ENCODE results near the gene PANX2.
A peak's percentile ranks its signal among the peaks of the same experiment; 100 is the strongest.

The PANX2 gene

DNA sequence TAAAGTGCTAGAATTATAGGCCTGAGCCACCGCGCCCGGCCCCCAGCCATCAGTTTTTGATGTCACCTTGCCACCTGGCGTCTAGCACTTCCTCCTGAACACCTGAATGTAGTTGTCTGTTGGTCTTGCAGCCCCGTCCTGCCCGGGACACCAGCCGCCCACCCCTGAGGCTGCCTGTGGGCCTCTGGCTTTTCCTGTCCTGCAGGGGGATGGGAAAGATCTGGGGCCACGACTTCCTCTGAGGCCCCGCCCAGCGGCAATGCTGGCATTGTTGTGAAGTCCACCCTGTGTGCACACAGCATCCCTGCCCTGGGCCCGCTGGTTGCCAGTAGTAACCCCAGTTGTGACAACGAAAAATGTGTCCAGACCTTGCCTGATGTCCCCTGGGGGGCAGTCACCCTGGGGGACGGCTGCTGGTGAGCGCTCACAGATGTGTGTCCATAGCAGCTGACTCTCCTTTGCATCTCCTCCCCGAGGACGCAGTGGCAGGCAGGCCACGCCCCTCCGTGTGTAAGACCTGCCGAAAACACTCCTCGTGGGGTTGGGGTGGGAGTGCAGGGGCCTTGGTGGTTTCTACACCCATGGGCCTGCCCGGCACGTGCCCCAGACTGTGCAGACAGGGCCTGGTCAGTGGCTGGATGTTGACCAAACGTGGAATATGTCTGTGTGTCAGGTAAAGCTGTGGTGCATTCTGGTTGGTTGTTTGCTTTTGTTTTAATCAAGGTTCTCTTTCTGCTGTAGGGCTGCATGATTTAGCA, 37.0 kb downstream of the PANX2 start:
- no peak overlapping the region for H3K27ac ChIP-seq
- TF ChIP-seq, protein P1, sequence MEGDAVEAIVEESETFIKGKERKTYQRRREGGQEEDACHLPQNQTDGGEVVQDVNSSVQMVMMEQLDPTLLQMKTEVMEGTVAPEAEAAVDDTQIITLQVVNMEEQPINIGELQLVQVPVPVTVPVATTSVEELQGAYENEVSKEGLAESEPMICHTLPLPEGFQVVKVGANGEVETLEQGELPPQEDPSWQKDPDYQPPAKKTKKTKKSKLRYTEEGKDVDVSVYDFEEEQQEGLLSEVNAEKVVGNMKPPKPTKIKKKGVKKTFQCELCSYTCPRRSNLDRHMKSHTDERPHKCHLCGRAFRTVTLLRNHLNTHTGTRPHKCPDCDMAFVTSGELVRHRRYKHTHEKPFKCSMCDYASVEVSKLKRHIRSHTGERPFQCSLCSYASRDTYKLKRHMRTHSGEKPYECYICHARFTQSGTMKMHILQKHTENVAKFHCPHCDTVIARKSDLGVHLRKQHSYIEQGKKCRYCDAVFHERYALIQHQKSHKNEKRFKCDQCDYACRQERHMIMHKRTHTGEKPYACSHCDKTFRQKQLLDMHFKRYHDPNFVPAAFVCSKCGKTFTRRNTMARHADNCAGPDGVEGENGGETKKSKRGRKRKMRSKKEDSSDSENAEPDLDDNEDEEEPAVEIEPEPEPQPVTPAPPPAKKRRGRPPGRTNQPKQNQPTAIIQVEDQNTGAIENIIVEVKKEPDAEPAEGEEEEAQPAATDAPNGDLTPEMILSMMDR (conservative IDR thresholded peaks at IDR 0.05) = no peak

DNA sequence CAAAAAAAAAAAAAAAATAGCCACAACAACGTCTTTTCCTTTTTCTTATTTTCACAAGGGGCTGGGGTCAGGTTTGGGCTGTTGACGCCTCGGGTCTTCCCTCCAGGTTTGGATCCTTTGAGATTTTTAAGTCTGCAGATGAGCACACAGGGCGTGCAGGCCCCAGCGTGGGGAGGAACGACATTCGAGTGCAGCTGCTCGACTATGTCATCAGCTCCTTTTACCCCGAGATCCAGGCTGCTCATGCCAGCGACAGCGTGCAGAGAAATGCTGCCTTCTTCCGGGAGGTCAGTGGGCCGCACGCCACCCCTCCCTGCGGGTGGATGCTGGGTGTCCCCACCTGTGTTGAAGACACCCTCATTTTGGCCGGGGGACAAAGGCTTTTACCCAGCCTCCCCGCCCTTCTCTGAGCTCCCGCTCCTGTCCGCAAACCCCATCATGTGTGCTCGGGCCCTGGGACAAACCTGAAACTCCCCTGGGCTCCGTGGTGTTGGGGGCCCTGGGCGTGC, 38.0 kb downstream of the PANX2 start:
- H3K27ac ChIP-seq = no peak overlapping the region
- TF ChIP-seq, protein P1 (conservative IDR thresholded peaks at IDR 0.05) = no peak
- no peak for TF ChIP-seq ZFX (IDR thresholded peaks at IDR 0.05)

DNA sequence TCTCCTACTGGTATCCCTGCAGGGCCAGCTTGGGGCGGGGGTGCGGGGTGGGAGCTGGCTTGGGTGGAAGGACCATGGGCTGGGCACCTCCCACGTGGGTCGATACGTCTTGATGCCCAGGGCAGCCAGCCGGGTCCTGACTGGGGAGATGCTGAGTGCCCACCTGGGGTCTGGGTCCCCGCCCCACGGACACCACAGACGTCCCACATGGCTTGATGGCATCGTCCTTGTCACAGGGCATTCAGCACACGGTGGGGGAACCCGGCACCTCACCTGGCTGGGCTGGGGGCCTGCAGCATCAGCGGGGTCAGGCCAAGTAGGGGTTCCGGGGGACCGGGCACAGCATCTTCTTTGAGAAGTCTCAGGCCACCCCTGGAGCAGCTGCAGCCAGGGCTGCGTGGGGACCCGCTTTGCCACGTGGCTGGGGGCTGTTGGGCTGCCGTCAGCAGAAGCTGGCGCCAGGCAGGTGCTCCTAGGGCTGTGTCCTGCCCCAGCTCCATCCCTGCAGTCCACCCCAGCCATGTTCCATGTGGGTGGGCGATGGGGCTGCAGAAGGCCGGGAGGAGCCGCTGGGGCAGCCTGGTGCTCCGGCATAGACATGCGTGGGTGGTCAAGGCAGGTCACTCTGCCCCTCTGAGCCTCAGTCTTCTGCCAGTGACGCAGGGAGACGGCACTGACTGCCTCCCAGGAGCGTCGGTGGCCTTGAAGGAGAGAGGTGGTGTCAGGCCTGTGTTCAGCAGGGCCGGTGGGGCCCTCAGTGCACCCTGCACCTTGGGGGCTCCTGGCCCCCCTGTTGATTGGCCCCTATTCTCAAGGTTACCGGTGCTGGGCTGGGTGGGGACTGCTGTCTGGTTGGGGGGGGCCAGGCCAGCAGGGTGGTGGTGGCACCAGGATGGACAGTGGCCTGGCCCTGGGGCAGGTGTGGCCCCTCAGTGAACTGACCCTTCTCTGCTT, 38.7 kb downstream of the PANX2 start:
- TF ChIP-seq, protein P1 (conservative IDR thresholded peaks at IDR 0.05) = no peak
- TF ChIP-seq ZFX (IDR thresholded peaks at IDR 0.05) = no peak
- no peak overlapping the region for H3K27ac ChIP-seq

DNA sequence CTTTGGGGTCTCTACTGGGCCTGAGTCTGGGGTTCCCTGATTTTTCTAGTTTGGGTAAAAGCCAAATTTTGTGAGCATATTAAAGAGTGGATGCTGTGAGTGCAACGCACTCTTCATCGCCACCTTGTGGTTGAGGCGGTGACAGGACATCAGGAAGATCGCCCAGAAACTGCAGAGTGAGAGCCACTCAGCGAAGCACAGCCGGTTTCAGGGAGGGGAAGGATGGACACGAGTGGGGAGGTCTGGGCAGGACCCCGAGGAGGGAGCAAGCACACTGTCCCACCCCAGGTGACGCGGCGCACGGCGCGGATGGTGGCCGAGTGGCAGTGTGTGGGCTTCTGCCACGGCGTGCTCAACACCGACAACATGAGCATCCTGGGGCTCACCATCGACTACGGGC, 39.4 kb downstream of the PANX2 start:
- TF ChIP-seq ZFX (IDR thresholded peaks at IDR 0.05) = no peak
- TF ChIP-seq, protein P1 (conservative IDR thresholded peaks at IDR 0.05) = peak; percentile 95
- H3K27ac ChIP-seq = no peak overlapping the region

DNA sequence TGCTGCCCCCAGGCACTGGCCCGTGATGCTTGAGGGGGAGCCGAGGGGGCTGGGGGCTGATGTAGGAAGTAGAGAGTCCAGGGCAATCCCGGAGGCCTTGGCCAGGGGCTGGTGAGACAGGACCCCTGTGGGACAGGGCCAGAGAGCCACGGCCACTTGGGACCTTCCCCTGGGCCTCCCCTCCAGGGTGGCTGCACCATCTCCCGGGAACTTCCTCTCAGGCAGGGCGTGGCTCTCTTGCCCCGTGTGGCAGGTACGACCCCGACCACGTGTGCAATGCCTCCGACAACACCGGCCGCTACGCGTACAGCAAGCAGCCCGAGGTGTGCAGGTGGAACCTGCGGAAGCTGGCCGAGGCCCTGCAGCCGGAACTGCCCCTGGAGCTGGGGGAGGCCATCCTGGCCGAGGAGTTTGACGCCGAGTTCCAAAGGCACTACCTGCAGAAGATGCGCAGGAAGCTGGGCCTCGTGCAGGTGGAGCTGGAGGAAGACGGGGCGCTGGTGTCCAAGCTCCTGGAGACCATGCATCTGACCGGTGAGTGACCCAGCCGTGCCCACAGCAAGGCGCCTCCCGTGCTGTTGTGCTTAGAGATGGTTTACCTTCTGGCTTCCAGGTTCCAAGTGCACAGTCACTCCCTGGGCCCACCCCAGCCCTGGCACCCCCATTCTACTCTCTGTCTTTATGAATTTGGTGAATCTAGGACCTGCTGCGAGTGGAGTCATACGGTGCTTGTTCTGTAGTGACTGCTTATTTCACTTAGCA, 40.0 kb downstream of the PANX2 start:
- H3K27ac ChIP-seq = no peak overlapping the region

DNA sequence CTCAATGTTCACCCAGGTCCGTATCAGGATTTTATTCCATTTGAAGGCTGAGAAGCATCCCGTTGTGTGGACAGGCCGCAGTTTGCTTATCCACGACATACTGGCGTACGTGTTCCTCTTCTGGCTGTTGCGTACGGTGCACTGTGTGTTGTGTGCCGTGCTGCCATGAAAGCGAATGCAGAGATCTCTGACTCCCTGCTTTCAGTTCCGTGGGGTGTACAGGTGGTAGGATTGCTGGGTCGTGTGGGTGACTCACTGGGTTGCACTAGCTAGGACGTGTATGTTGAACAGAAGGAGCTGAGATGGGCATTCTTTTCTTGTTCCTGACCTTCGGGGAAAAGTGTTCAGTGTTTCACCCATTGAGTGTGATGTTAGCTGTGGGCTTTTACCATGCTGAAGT, 40.6 kb downstream of the PANX2 start:
- H3K27ac ChIP-seq = no peak overlapping the region
- TF ChIP-seq ZFX (IDR thresholded peaks at IDR 0.05) = no peak
- TF ChIP-seq, protein P1 (conservative IDR thresholded peaks at IDR 0.05) = no peak

More for the DNA sequence above, 40.0 kb downstream of the PANX2 start:
- no peak for TF ChIP-seq ZFX (IDR thresholded peaks at IDR 0.05)
- TF ChIP-seq, protein P1 (conservative IDR thresholded peaks at IDR 0.05) = no peak

All from C4-2B (cell line).